Ishikawa (cell line): ENCODE data around the gene TEAD1.

ENCODE experiments used
- EP300 ChIP-seq: IDR thresholded peaks from 2 replicates; pipeline ENCODE4 v1.6.1; 2012; ENCODE audit warnings: borderline replicate concordance
- TAF1 ChIP-seq: IDR thresholded peaks from 2 replicates; pipeline ENCODE4 v1.6.1; 2012; ENCODE audit warnings: low read depth, mild to moderate bottlenecking

- TF ChIP-seq TAF1: no peak
- no peak for TF ChIP-seq EP300
Measured at GRCh38 chr11:12674571-12674935, 332 bp downstream of the TEAD1 start.
